GM23338 (cell line): Measurements from ENCODE around the gene PPIC. TPM values are rescaled to one million over a fixed set of nuclear protein-coding genes. Genes with fewer than 3 reads are reported as not detected.
A peak's percentile ranks its signal among the peaks of the same experiment; 100 is the strongest.

ENCODE experiments used
- ATAC-seq: fragments of 200-7000 bp; cut with Tn5 transposase; 3 replicates; pipeline ENCODE4 v1.9.1; 2020
- DNase-seq: peaks from one replicate; pipeline ENCODE4 v3.0.0-alpha.2; 2015; ENCODE audit warnings: low spot score
- H2AFZ ChIP-seq: fragments of 200-600 bp; sonication (generic); 2 replicates; pipeline ENCODE4 v1.8.0; 2016; ENCODE audit warnings: antibody characterized with exemption, mild to moderate bottlenecking, moderate library complexity
- H3F3A ChIP-seq: fragments of 200-600 bp; sonication (generic); replicated peaks from 2 replicates; pipeline ENCODE4 v1.8.0; 2017; ENCODE audit warnings: antibody characterized with exemption, mixed run types, low read depth
- H3K27ac ChIP-seq: fragments of 200-600 bp; sonication (generic); 2 replicates; pipeline ENCODE4 v1.6.1; 2016; ENCODE audit warnings: low read depth
- H3K27me3 ChIP-seq: fragments of 200-600 bp; sonication (generic); 2 replicates; pipeline ENCODE4 v1.8.0; 2016; ENCODE audit warnings: mild to moderate bottlenecking, mixed run types, moderate library complexity; ENCODE audit not compliant: insufficient read depth
- H3K36me3 ChIP-seq: fragments of 200-600 bp; sonication (generic); 2 replicates; pipeline ENCODE4 v1.8.0; 2016; ENCODE audit warnings: mild to moderate bottlenecking; ENCODE audit not compliant: insufficient read depth
- H3K4me1 ChIP-seq: fragments of 200-600 bp; sonication (generic); 2 replicates; pipeline ENCODE4 v1.8.0; 2016; ENCODE audit warnings: mild to moderate bottlenecking, moderate library complexity; ENCODE audit not compliant: insufficient read depth
- H3K4me2 ChIP-seq: fragments of 200-600 bp; sonication (generic); 2 replicates; pipeline ENCODE4 v1.7.1; 2017; ENCODE audit warnings: mixed run types
- H3K4me3 ChIP-seq: fragments of 200-600 bp; sonication (generic); 2 replicates; pipeline ENCODE4 v1.6.1; 2016; ENCODE audit warnings: mixed run types
- H3K79me2 ChIP-seq: fragments of 200-600 bp; sonication (generic); replicated peaks from 2 replicates; pipeline ENCODE4 v1.8.0; 2017; ENCODE audit warnings: mild to moderate bottlenecking; ENCODE audit not compliant: insufficient read depth
- H3K9me2 ChIP-seq: fragments of 200-600 bp; sonication (generic); 2 replicates; pipeline ENCODE4 v1.8.0; 2017; ENCODE audit not compliant: insufficient read depth
- H4K20me1 ChIP-seq: fragments of 200-600 bp; sonication (generic); replicated peaks from 2 replicates; pipeline ENCODE4 v1.8.0; 2017; ENCODE audit warnings: mild to moderate bottlenecking; ENCODE audit not compliant: insufficient read depth
- H3K27ac Mint-ChIP-seq: 2 replicates; pipeline ENCODE4 v1.8.0; 2020; ENCODE audit warnings: inconsistent platforms, mild to moderate bottlenecking, moderate library complexity, mixed read lengths
- H3K27me3 Mint-ChIP-seq: 3 replicates; pipeline ENCODE4 v1.8.0; 2022; ENCODE audit warnings: low read depth, mild to moderate bottlenecking, moderate library complexity, mixed read lengths, inconsistent platforms; ENCODE audit not compliant: insufficient read depth, poor library complexity
- H3K36me3 Mint-ChIP-seq: 3 replicates; pipeline ENCODE4 v1.8.0; 2021; ENCODE audit warnings: low read depth, mild to moderate bottlenecking, inconsistent platforms, moderate library complexity, mixed read lengths
- H3K4me1 Mint-ChIP-seq: 3 replicates; pipeline ENCODE4 v1.8.0; 2020; ENCODE audit warnings: mild to moderate bottlenecking, inconsistent platforms, mixed read lengths
- H3K4me3 Mint-ChIP-seq: 3 replicates; pipeline ENCODE4 v1.8.0; 2021; ENCODE audit warnings: moderate library complexity, mild to moderate bottlenecking, inconsistent platforms, mixed read lengths
- H3K9me3 Mint-ChIP-seq: 3 replicates; pipeline ENCODE4 v1.8.0; 2020; ENCODE audit warnings: moderate library complexity, mild to moderate bottlenecking, inconsistent platforms, mixed read lengths
- CREB1 ChIP-seq: fragments of 250-450 bp; sonication (Bioruptor Pico); IDR thresholded peaks from 2 replicates; pipeline ENCODE4 v1.5.0; 2020; ENCODE audit warnings: low read depth, mild to moderate bottlenecking, moderate library complexity
- EZH2 ChIP-seq: fragments of 200-600 bp; sonication (generic); IDR thresholded peaks from one replicate; pipeline ENCODE4 v1.8.0; 2017; ENCODE audit warnings: antibody characterized with exemption, mild to moderate bottlenecking, low read depth; ENCODE audit not compliant: unreplicated experiment
- JUNB ChIP-seq: IDR thresholded peaks from one replicate; pipeline ENCODE4 v1.6.1; 2016; ENCODE audit warnings: antibody characterized with exemption; ENCODE audit not compliant: unreplicated experiment
- POLR2AphosphoS5 ChIP-seq: IDR thresholded peaks from 2 replicates; pipeline ENCODE4 v1.6.1; 2016; ENCODE audit warnings: antibody characterized with exemption, low read depth
- STAT1 ChIP-seq: IDR thresholded peaks from one replicate; pipeline ENCODE4 v1.6.1; 2016; ENCODE audit warnings: antibody characterized with exemption; ENCODE audit not compliant: unreplicated experiment
- ZNF114 ChIP-seq: fragments of 250-450 bp; sonication (Bioruptor Pico); IDR thresholded peaks from 2 replicates; pipeline ENCODE4 v1.5.0; 2020; ENCODE audit warnings: mild to moderate bottlenecking, moderate library complexity
- ZNF331 ChIP-seq: fragments of 250-450 bp; sonication (Bioruptor Pico); IDR thresholded peaks from 2 replicates; pipeline ENCODE4 v1.5.0; 2020; ENCODE audit warnings: low read depth, mild to moderate bottlenecking, moderate library complexity
- long read RNA-seq: library from polyadenylated mRNA; unstranded; transcript quantifications from one replicate; pipeline ENCODE4 v2.0.0, GENCODE V29; 2020; ENCODE audit not compliant: unreplicated experiment
- polyA plus RNA-seq: library from polyadenylated mRNA; unstranded; fragments of >200 nt; fragmentation: Nextera tagmentation; extraction: Ambion mirVana; gene quantifications from 2 replicates; pipeline ENCODE4 v1.2.1, GENCODE V29; 2016
- total RNA-seq: library from RNA; depleted of rRNA; stranded (reverse); fragments of >200 nt; shearing (Covaris generic); gene quantifications from 2 replicates; pipeline ENCODE4 v1.2.3, GENCODE V29; 2014; rRNA removed
- TF ChIP-seq, protein P1 (sequence below): IDR thresholded peaks from 2 replicates; pipeline ENCODE4 v1.6.1; 2016; ENCODE audit warnings: antibody characterized with exemption
- TF ChIP-seq, protein P2 (sequence below), 2 experiments: fragments of 200-600 bp in 1 of 2; sonication (generic) in 1 of 2; conservative IDR thresholded peaks; 2 replicates each; pipeline versions ENCODE4 v1.5.1 to v1.6.1; 2016 to 2017; ENCODE audit warnings: antibody characterized with exemption in 2 of 2, low read depth in 2 of 2, mild to moderate bottlenecking in 2 of 2, moderate library complexity in 1 of 2

PPIC gene
- total RNA-seq = 13.9 and 21.3 TPM in 2 replicates
- polyA plus RNA-seq = 19.9 and 21.0 TPM in 2 replicates
- long read RNA-seq, transcript PPIC-201 (5 exons, 1,380 nt) = major isoform, 13 of 16 reads
- long read RNA-seq, partial matches to known transcripts = 0 of 16 reads
- long read RNA-seq, other reads (novel, unspliced or antisense) = 2 of 16 reads

DNA sequence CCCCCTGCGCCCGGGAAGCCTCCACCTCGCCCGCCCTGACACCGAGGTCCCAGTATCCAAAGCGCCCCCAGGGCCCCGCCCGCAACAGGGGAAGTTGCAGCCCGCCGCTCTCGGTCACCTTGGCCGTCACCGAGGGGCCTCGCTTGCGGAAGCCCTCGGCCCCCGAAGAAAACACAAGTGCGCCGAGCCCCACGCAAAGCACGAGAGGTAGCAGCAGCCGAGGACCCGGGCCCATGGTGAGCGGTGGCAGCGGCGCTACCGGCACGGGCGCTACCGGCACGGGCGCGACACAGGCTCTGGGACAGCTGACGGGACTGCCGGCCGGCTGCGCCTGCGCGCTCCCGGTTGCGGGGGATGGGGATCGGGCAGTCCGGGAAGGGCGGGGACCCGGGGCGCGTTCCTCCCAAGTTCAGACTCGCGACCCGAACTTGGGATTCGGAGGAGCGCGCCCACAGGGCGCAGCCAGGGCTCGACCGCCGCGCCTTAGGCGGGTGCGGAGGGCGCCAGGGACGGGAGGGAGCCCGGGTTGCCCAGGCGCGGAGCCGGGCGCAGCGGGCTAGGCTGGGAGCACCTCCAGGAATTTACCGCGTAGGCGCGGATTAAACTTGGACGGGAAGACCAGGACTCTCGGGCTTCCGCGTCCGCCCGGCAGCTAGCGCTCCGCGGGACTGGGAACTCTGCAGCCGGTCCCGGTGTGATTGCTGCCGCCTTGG is at the start of gene PPIC:
PPIC (minus strand) TSS at position 335 of the 713 bp plus-strand sequence; CDS start at position 235, 100 bp downstream.
- ATAC-seq (peak; percentile 78), DNase-seq (peak; percentile 85)
- Histone ChIP-seq H3K4me3 (peak within 1 kb of the TSS; percentile 85), H2AFZ (peak within 1 kb of the TSS; percentile 92), H3K79me2 (no peaks in the 10 kb centered on the region), H3K4me2 (peak within 1 kb of the TSS; percentile 97), H3K36me3 (no peaks in the 10 kb centered on the region), H3K27me3 (peaks cover 50% of the 10 kb centered on the region), H3K27ac (no peak within 1 kb of the TSS), H3K4me1 (peaks cover 19% of the 10 kb centered on the region), H3K9me2 (no peaks in the 10 kb centered on the region), H3F3A (no peaks in the 10 kb centered on the region), H4K20me1 (no peaks in the 10 kb centered on the region; the same call in 1 of the 2 replicates)
- peak within 1 kb of the TSS; percentile 84 for H3K4me3 Mint-ChIP-seq
- H3K36me3 Mint-ChIP-seq = no peaks in the 10 kb centered on the region; the same call in 2 of the 3 replicates
- H3K27me3 Mint-ChIP-seq = peaks cover 42% of the 10 kb centered on the region
- H3K27ac Mint-ChIP-seq = no peak within 1 kb of the TSS
- H3K4me1 Mint-ChIP-seq = peaks cover 22% of the 10 kb centered on the region
- H3K9me3 Mint-ChIP-seq = no peaks in the 10 kb centered on the region
- no peak for TF ChIP-seq ZNF331 (CRISPR knock-in tag)
- TF ChIP-seq POLR2AphosphoS5 = peak; percentile 46
- TF ChIP-seq CREB1 (CRISPR knock-in tag) = no peak
- TF ChIP-seq, protein P1, sequence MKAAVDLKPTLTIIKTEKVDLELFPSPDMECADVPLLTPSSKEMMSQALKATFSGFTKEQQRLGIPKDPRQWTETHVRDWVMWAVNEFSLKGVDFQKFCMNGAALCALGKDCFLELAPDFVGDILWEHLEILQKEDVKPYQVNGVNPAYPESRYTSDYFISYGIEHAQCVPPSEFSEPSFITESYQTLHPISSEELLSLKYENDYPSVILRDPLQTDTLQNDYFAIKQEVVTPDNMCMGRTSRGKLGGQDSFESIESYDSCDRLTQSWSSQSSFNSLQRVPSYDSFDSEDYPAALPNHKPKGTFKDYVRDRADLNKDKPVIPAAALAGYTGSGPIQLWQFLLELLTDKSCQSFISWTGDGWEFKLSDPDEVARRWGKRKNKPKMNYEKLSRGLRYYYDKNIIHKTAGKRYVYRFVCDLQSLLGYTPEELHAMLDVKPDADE = peak; percentile 31; the same call in 1 of the 2 replicates
- TF ChIP-seq JUNB = no peak

DNA sequence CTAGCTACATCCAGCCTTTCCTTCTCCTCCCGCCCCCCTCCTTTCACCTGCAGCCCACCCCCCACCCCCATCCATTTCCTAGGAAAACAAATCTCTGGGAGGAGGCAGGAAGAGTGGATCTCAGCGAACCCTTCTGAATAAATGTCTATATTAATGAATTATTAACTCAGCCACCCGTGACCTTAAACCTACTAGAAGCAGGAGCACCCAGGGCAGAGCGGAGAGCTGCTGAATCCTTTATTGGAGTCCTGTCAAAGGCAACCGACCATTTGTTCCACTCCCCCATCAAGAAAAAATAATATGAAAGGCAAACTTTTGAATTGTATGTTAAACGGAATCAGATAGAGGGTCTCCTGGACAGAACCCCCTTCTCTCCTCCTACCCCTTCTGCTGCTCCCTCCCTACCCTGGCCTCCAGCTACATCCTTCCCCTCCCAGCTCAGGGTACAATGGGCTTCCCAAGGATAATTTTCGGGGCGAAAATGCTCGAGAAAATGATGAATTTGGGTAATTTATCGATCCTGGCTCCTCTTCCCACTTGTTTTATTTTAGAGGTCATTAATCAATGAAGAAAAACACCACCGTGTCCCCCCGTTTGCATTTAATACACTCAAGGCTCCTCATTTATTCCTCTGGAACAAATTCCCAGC is 49.2 kb upstream of the PPIC start:
- TF ChIP-seq EZH2 (peak; percentile 93), ZNF114 (CRISPR knock-in tag) (no peak), STAT1 (no peak)
- TF ChIP-seq, protein P1 = no peak
- TF ChIP-seq, protein P2, sequence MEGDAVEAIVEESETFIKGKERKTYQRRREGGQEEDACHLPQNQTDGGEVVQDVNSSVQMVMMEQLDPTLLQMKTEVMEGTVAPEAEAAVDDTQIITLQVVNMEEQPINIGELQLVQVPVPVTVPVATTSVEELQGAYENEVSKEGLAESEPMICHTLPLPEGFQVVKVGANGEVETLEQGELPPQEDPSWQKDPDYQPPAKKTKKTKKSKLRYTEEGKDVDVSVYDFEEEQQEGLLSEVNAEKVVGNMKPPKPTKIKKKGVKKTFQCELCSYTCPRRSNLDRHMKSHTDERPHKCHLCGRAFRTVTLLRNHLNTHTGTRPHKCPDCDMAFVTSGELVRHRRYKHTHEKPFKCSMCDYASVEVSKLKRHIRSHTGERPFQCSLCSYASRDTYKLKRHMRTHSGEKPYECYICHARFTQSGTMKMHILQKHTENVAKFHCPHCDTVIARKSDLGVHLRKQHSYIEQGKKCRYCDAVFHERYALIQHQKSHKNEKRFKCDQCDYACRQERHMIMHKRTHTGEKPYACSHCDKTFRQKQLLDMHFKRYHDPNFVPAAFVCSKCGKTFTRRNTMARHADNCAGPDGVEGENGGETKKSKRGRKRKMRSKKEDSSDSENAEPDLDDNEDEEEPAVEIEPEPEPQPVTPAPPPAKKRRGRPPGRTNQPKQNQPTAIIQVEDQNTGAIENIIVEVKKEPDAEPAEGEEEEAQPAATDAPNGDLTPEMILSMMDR (conservative IDR thresholded peaks at IDR 0.05; ENCODE audit: low read depth in 2 of 2) = no peak
- ATAC-seq (no peak), DNase-seq (peak; percentile 57)
- Histone ChIP-seq H3K4me1 (peaks cover 30% of the 10 kb centered on the region), H4K20me1 (peaks cover 9% of the 10 kb centered on the region; the same call in 1 of the 2 replicates), H3K9me2 (no peaks in the 10 kb centered on the region), H2AFZ (0 out of 2 replicates have a peak overlapping the region, but pooled peaks have one; percentile 94), H3K27ac (no peak overlapping the region), H3K27me3 (peaks cover 97% of the 10 kb centered on the region), H3K36me3 (no peaks in the 10 kb centered on the region), H3K79me2 (no peaks in the 10 kb centered on the region), H3F3A (no peaks in the 10 kb centered on the region), H3K4me3 (peak overlapping the region; percentile 82), H3K4me2 (peak overlapping the region; percentile 98)
- Mint-ChIP-seq H3K36me3 (no peaks in the 10 kb centered on the region; the same call in 2 of the 3 replicates), H3K4me1 (peaks cover 37% of the 10 kb centered on the region), H3K27ac (no peak overlapping the region), H3K9me3 (peaks cover 3% of the 10 kb centered on the region; the same call in 2 of the 3 replicates), H3K4me3 (peak overlapping the region; percentile 78), H3K27me3 (peaks cover 78% of the 10 kb centered on the region)
